GM12874 (cell line): ENCODE measurements around the gene SFMBT2.

Experiments used
- TF ChIP-seq, protein P1 (sequence below): IDR thresholded peaks from 2 replicates; pipeline ENCODE4 v1.5.1; 2011; ENCODE audit warnings: low read depth, mild to moderate bottlenecking, control low read depth, low read length, moderate library complexity; ENCODE audit not compliant: insufficient read depth

Gene SFMBT2

DNA sequence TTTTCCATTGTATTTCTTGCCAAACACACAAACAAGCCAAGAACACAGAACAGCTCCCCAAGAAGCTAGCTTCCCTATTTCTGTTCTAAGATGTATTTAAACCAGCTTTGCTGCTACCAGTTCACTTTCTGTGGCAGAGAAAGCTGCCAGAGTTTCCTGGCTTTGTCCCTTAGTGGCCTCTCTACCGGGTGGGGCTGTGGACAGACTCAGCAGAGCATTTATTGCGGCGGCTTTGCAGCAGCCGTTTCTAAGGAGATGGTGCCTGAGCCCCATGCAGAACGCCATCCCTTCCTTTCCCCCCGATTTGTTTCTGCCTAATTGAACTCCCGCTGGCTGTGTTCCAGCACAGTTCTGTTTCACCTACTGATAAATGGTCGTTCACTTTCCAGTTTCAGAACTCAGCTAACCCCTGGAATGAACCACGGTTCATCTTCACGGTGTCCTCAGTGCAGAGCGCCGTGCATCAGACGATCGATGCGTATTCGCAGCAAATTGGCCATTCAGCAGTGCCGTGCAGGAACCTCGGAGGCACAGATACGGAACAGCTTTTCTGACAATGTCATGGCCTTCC is 33.8 kb upstream of the SFMBT2 start:
- TF ChIP-seq, protein P1, sequence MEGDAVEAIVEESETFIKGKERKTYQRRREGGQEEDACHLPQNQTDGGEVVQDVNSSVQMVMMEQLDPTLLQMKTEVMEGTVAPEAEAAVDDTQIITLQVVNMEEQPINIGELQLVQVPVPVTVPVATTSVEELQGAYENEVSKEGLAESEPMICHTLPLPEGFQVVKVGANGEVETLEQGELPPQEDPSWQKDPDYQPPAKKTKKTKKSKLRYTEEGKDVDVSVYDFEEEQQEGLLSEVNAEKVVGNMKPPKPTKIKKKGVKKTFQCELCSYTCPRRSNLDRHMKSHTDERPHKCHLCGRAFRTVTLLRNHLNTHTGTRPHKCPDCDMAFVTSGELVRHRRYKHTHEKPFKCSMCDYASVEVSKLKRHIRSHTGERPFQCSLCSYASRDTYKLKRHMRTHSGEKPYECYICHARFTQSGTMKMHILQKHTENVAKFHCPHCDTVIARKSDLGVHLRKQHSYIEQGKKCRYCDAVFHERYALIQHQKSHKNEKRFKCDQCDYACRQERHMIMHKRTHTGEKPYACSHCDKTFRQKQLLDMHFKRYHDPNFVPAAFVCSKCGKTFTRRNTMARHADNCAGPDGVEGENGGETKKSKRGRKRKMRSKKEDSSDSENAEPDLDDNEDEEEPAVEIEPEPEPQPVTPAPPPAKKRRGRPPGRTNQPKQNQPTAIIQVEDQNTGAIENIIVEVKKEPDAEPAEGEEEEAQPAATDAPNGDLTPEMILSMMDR: no peak

DNA sequence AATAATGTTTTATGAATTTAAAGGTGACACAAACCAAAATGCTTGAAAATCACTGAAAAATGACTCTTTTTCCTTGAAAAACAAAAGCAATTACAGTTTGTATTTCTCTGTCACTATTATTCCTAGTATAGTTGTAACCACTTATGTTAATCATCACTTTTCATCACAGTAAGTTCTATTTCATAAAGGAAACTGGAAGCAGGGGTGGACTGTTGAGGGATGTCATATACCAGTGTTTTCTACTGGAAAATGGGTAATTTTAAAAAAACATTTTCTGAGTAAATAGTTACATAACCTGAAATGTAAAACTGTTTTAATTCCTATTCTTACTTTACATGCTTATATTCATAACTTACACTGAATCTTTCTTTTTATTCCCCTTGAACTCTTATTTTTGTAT is 32.2 kb upstream of the SFMBT2 start:
- TF ChIP-seq, protein P1: no peak

DNA sequence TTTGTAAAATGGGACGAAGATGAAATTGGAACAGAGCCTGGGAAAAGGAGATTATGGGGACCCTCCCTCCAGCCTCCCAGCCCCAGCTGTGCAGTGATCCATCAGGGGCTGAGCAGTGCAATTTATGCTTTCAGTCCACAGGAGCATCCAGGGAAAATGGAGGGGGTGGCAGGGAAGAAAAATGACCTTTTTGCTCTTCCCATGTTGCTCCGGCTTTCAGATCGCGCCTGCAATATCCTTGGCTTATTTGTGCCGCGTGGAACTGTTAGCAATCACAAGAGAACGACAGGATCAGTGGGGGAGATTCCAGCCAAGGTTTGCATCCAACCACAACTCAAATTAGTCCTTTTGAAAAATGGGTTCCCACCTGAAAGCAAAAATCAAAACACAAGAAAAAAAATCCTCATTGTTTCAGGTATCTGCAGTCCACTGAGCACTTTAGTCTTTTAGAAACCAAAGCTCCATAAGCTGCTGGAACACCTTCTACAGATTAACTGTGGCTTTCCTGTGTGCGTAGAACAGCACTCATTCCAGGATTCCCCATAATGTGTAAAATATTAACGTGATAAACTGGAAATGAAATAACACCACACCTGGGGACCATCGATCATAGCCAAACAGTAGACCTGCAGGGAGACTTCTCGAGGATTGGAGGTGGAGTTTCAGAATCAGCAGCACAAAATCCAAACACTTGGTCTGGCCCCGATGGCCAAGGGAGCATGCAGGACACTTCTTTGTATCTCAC is 30.7 kb upstream of the SFMBT2 start:
- TF ChIP-seq, protein P1: no peak

DNA sequence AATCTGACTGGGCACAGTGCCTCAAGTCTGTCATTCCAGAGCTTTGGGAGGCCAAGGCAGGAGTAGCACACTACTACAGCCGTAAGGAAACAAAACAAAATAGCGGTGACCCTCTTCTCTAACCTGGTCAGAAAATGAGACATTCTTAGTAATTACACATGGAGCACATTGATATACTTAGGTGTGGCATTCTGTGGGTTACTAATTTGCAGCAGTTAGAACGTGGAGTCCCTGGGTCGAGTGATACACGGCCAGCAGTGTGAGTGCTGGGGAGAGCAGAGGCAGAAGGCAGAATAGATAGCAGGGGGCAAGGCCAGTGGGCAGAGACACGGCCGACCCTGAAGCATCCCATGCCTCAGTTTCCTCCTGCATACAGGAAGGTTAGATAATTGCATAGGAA is 28.9 kb upstream of the SFMBT2 start:
- TF ChIP-seq, protein P1: no peak

DNA sequence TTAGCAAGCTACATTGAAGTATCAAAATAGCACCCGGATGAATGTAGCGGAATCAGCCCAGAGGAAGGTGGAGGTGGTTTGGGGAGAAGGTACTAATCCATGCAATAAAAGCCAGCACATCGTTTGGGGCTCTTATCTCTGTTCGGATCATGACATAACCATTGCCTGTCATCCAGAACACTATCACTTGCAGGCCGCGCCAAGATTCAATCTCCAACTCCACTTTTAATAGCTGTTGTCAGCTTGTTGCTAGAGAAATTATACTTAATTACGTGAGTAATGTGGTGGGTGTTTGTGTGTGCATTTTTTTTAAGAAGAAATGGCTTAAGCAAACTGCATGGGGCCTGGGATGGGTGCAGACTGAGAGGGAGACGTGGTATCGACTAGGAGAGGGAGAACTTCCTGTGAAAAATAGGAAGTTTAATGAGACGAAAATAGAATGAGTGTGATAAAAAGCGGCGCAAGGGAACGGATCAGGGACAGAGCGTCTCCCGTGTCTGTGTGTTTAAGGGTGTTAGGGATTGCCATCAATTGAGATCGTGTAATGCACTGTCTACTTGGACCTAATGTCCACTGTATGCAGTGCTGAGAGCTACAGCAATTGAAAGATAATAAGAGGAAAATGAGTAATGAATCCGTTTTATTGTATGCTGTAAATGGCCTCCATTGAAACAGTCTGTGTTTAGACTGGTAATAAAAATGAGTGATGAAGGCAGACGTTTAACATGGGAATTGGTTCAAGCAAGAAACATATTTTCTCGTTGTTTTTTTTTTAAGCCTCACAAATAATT is 27.6 kb upstream of the SFMBT2 start:
- TF ChIP-seq, protein P1: no peak

DNA sequence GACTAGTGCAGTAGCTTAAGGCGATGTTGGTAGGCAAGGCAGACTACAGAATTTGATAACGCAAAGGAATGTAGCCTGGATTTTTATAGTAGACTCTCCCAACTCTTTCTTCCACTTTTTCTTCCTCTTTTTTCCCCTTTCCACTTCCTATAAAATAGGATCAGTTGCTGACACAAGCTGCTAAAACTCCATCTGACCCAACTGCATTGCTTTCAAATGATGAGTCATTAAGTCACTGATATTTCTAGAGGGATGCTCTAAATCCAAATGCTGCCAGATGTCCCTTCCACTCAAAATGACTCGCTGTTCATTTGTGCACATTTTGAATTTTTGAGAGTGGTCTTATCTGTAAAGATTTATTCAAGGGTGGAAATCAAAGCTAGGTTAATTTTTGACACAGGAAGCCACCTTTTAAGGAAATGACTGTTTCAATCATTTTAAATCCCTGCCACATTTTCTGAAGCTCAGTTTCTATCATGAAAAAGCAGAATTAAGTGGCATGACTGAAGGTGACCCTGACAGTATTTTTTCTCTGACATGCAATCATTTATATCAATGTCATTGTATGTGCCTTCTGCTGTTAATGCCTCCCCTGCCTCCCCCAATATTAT is 25.8 kb upstream of the SFMBT2 start:
- TF ChIP-seq, protein P1: no peak

DNA sequence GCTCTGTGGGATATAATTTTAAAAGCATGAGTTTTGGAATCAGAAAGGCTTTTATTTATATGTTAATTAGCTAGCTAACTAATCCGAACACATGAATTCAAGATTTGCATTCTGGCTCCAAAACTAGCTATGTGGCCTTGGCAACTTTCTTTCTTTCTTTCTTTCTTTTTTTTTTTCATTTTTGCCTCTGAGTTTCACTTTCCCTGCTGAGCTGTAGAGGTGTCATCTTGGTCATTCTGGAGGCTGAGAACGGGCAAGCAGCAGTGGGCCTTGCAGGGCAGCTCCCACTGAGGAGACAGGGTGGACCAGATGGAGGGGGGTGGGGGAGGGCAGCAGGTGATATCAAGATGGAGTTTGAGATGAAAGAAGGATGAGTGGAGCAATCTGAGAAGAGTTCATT is 24.8 kb upstream of the SFMBT2 start:
- TF ChIP-seq, protein P1: no peak
